NCI-H460 (cell line): ENCODE measurements around the gene NSUN5. TPM values are rescaled to one million over a fixed set of nuclear protein-coding genes. Genes with fewer than 3 reads are reported as not detected.
A peak's percentile ranks its signal among the peaks of the same experiment; 100 is the strongest.

Source experiments
- DNase-seq: peaks from one replicate; pipeline ENCODE4 v3.0.0-alpha.2; 2016; ENCODE audit warnings: low read depth; ENCODE audit errors: extremely low read depth
- polyA plus RNA-seq: library from polyadenylated mRNA; depleted of rRNA; stranded (reverse); fragments of >200 nt; gene quantifications from 2 replicates; pipeline ENCODE4 v1.2.3, GENCODE V29; 2014; cell fraction: nucleus; rRNA removed
- total RNA-seq: library from RNA; depleted of rRNA; stranded (reverse); fragments of >200 nt; shearing (Covaris generic); gene quantifications from 2 replicates; pipeline ENCODE4 v1.2.3, GENCODE V29; 2014; rRNA removed

Gene NSUN5
- total RNA-seq: 66.5 and 79.5 TPM in 2 replicates
- 168 and 176 TPM in 2 replicates for polyA plus RNA-seq

- DNase-seq: peak; percentile 69
Observed at GRCh38 chr7:73308665-73309214, at the start of gene NSUN5. Gene NSUN5 (minus strand): TSS chr7:73308826. CDS start chr7:73308790, 36 bp downstream.

- DNase-seq: no peak
Observed at GRCh38 chr7:73356159-73356558, 47.5 kb upstream of the NSUN5 start.

GRCh38 chr7:73354821-73355220, 46.2 kb upstream of the NSUN5 start:
- no peak for DNase-seq

- no peak for DNase-seq
Observed at GRCh38 chr7:73354196-73354595, 45.6 kb upstream of the NSUN5 start.

- no peak for DNase-seq
Observed at GRCh38 chr7:73353243-73353642, 44.6 kb upstream of the NSUN5 start.

GRCh38 chr7:73352784-73353183, 44.2 kb upstream of the NSUN5 start:
- DNase-seq: no peak

- no peak for DNase-seq
Observed at GRCh38 chr7:73351447-73352167, 43.0 kb upstream of the NSUN5 start.

GRCh38 chr7:73350306-73351068, 41.9 kb upstream of the NSUN5 start:
- DNase-seq: no peak

GRCh38 chr7:73349763-73350162, 41.1 kb upstream of the NSUN5 start:
- no peak for DNase-seq

GRCh38 chr7:73345951-73346350, 37.3 kb upstream of the NSUN5 start:
- no peak for DNase-seq

- DNase-seq: no peak
Observed at GRCh38 chr7:73345538-73345937, 36.9 kb upstream of the NSUN5 start.

- DNase-seq: no peak
Observed at GRCh38 chr7:73343671-73344380, 35.2 kb upstream of the NSUN5 start.

GRCh38 chr7:73342645-73343044, 34.0 kb upstream of the NSUN5 start:
- DNase-seq: peak; percentile 46

GRCh38 chr7:73341877-73342276, 33.3 kb upstream of the NSUN5 start:
- no peak for DNase-seq

- no peak for DNase-seq
Observed at GRCh38 chr7:73340514-73340913, 31.9 kb upstream of the NSUN5 start.

- no peak for DNase-seq
Observed at GRCh38 chr7:73338321-73338720, 29.7 kb upstream of the NSUN5 start.

- DNase-seq: no peak
Observed at GRCh38 chr7:73332447-73332846, 23.8 kb upstream of the NSUN5 start.

GRCh38 chr7:73330772-73331171, 22.1 kb upstream of the NSUN5 start:
- DNase-seq: no peak

GRCh38 chr7:73329861-73330581, 21.4 kb upstream of the NSUN5 start:
- no peak for DNase-seq

- no peak for DNase-seq
Observed at GRCh38 chr7:73328696-73329095, 20.1 kb upstream of the NSUN5 start.
